GM19239 (cell line): Measurements from ENCODE around the gene BCAP31.
"Not testable (repeated sequence)": the region's sequence is repeated elsewhere in the genome, so short reads cannot be mapped to it uniquely, and the experiment has no call there.

Experiments
- DNase-seq: peaks from one replicate; pipeline ENCODE4 v3.0.0; 2011; ENCODE audit warnings: low spot score; ENCODE audit not compliant: insufficient read length
- FAIRE-seq: peaks from 2 replicates; lab custom pipeline; 2011; peaks lifted over from hg19 to GRCh38; lab: Jason Lieb, UNC

Gene BCAP31

DNA sequence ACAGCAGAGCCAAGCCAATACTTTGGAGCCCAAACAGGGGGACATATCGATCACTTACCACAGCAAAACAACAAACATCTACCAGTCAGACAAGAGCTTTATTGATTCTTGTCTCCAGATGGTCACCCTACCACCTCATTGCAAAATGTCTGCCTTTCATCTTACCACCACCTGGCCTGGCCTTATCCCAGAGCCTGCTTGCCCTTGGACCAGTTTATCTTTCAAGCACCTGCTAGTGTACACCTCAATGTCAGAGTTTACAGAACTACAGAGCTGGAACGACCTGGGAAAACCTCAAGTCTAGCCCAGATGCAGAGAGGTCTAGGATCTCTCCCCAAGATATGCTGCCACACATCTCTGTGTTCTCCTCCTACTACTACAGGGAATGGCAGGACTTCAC is 4.5 kb downstream of the BCAP31 start:
- no peak for DNase-seq

DNA sequence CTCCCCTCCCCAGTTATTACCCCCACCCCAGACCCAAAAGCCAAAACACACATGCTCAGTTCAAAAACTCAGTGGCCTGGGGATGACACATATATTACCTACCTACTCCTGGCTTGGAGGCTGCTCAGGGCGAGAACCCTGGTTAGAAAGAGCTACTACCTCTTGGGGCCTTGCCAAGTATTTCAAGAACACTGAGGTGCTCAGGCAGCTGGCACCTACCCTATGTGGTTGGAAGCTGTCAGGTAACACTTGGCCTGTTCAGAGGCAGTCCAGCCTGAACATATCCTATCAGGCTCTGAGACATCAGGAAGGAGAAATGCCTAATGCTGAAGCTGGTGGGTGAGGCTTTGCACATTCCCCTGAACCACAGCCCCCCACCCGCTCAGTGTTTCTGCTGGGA is 4.9 kb downstream of the BCAP31 start:
- FAIRE-seq: no peak

More for the DNA sequence above, 4.5 kb downstream of the BCAP31 start:
- no peak for FAIRE-seq

DNA sequence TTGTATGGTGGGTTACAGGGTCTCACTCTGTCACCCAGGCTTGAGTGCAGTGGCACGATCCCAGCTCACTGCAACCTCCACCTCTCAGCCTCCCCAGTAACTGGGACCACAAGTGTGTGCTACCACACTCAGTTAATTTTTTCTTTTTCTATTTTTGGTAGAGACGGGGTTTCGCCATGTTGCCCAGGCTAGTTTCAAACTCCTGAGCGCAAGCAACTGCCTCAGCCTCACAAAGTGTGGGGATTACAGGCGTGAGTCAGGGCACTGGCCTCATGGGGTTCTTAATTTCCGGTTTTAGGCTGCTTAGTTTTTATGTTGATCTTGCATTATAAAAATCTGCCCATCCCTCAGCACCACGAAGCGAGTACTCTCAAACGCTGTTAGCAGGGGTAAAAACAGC is 6.7 kb downstream of the BCAP31 start:
- FAIRE-seq (no peak), DNase-seq (no peak)

More for the DNA sequence above, 4.9 kb downstream of the BCAP31 start:
- no peak for DNase-seq

DNA sequence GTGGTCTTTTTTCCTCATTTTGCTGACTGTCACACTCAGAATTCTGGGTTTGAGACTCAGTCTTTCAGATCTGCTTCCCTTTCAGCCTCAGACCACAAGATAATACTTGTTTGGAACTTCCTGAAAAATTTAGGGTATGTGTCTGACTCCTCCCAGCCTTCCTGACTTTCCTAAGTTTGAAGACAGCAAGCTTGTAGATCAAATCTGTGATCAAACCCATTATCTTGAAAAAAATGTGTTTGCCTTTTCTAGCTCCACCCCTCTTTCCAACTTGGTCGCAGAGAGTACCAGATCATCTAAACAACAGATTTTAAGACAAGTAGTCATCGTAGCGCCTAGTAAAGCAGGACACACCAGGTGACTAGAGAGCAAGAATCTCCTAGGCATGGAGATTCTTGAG is 9.9 kb downstream of the BCAP31 start:
- FAIRE-seq (no peak), DNase-seq (no peak)

DNA sequence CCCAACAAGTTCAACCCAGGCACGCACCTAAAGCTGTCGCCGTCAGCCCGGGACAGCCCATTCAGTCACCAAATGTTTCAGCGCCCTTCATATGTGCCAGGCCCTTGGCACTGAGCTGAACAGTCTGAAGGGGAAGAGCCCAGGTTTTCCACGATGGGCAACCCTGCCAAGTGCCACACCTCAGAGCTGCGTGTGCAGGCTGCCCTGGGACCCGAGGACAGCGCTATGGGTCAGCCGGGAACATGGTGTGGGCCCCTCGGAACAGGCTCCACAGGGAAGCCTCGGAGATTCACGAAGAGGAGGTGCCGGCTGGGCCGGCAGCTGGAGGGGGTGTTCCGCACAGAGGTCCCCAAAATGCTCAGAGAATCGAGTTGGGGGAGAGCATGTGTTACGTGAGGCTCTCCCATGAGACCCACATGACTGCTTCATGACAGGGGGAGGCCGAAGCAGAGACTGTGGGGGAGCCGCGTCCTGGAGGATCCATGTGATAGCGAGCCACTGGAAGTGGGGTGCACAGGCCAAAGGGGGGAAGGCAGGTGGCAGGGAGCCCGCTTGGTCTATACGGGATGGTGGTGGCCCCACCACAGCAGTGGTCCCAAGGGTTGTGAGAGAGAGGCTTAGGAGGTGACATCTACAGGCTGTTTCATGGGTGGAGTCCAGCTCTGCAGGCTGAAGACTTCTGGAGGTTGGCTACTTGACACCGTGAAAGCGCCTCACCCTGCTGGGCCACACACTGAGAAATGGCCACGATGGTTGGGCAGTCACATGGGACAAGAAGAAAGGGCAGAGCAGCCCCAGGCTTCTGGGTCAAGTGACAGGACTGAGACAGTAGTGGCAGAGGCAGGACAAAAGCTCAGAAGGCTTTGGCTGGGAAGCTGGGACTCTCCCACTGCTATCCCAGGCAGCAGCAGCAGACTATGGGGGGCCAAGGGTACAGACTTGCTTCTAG is 14.2 kb downstream of the BCAP31 start:
- FAIRE-seq: no peak
- no peak for DNase-seq

DNA sequence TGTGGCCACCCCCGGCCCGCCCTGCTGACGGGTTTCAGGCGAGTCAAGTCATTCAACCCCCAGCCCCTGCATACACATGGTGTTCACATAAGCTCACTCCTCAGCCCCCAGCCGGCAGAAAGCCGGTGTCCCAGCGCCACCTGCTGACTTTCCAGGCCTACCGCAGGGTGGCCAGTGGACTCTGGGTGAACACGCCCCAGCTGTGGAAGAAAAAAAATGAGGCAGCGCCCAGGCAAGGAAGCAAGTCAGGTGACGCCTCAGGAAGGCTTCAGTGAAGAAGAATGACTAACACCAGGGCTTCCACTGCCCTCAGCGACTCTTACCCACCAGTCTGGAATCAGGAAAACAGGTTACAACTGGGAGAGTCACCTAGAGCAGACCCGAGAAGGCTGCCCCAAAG is 15.8 kb downstream of the BCAP31 start:
- DNase-seq (no peak), FAIRE-seq (no peak)

DNA sequence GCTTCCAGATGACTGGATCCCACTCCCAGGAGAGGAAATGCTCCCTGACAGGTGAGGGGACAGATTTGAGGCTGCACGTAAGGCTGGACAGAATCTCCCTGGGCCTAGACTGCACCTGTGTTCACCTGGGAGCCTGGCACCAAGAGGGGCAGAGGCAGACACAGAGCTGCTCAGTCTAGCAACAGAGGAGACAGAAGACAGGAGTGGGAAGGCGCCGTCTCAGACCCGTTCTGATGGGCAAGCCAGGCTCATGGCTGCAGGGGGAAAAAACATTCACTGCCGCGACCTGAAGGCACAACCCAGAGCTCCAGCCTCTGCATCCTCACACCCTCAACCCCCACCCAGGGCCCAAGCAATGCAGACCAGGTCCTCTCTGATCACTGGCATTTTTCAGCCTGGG is 16.8 kb downstream of the BCAP31 start:
- DNase-seq (no peak), FAIRE-seq (no peak)

DNA sequence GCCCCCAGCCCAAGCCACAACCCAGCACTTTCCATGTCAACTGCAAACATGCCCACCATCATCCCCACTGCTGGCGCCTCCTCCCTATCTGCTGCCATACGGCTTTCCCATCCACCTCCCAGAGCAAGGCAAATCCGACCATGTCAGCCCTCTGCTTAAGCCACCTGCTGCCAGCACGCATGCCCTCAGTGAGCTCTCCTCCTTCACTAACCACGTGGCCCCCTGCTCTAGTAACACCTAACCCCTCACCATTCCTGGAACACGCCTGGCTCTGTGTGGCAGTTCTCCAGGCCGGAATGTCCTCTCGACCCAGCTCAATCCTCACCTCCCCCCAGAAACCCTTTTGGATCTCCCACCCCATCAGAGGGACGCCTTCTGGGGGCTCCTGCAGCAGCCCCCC is 17.4 kb downstream of the BCAP31 start:
- no peak for DNase-seq
- FAIRE-seq: no peak

DNA sequence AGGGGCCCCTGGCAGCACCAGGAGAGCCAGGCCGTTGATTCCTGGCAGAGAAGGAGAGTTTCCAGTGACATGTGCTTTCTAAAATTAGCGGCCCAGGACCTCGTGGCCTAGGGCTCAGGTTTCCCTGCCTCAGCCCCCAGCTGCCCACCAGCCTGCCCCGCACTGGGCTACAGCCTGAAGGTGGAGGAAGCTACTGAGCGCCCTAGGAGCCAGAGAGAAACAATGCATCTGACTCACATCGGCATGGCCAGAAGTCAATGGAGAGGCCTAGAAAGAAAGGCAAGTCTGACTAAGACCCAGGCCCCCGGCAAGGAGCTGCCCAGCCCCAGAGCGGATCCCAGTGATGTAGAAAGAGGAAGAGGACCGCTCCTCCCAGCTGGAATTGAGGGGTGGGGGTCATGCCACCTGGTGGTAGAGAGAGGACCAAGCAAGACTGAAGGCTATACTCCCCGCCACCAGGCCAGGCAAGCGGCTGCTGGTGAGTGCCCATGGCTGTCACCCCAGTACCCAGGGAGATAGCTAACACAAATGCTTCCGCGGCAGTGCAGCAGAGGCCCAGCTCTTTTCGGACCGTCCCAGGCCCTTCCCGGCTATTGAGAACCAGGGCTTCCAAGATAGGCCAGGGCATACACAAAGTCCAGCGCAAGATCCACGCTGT is 18.7 kb downstream of the BCAP31 start:
- not testable (repeated sequence) for FAIRE-seq, DNase-seq

DNA sequence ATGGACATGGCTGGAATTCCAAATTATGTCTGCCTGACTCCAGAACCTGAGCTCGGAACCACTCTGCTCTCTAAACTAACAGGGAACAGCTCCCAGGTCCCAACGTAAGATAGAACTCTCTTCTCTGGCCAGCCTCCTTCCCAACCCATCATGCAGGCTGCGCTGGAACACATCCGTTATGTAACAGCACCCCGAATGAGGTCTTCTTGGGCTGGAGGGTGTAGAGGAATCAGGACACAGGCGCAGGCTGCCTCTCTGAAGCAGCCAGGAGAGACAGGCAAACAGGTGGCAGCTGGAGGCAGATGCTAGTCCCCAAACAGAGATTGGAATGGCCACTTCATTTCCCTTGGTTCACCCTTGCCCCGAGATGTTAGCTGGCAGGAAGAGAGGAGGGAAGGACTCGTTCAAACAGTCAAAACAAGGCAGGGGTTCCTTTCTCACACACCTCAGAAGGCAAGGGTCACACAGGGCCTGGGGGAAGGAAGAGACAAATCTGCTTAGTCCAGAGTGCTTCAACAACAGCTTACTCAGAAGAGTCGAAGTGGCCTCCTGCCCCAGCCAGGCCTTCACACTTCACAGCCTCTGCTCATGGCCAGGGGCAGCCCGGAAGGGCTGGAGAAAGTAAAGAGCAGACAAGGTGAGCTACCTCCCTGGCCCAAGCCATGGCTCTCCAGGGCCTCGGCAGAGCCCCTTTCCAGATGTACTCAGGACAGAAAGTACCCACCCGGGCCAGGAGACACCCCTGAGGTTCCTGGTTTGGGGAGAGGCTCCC is 19.4 kb downstream of the BCAP31 start:
- FAIRE-seq: not testable (repeated sequence)

DNA sequence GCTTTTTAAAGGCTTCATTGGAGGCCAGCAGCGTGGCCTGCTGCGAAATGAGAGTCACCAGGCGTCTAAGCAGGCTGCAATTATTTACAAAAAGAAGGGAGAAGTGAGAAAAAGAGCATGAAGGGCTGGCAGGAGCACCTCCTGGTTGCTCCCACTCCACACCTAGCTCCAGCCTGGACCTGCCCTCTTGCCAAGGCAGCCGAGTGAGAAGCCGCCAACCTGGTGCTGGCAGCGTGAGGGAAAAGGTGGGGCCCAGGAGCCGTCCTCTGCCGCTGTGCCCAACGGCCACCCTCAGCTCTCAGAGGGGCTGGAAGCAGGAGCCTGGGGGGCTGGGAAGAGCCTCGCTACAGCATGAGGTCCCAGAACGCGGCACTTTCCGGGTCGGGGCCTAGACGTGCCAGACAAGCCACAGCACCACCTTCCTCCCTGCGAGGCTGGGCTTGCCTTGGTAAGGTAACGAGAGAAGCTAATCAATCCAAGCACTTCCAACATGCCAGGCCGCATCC is 20.1 kb downstream of the BCAP31 start:
- no peak for FAIRE-seq
- DNase-seq: no peak

More for the DNA sequence above, 19.4 kb downstream of the BCAP31 start:
- not testable (repeated sequence) for DNase-seq

DNA sequence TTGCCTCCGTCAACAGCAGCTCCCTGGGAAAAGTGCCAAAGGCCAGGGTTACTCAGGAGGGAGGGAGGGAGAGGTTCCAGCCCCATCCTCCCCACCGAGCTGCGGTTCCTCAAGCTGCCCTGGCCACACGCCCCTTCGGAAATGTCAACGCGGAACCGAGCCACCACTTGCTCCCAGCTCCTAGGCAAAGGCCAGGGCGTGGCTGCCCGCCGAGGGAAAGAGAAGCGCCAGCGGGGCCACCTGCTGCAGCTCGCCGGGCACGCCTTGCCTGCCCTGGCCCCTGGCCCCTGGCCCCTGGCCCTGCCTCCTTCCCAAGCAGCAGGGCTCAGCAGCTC is 21.2 kb downstream of the BCAP31 start:
- no peak for FAIRE-seq
- DNase-seq: no peak

DNA sequence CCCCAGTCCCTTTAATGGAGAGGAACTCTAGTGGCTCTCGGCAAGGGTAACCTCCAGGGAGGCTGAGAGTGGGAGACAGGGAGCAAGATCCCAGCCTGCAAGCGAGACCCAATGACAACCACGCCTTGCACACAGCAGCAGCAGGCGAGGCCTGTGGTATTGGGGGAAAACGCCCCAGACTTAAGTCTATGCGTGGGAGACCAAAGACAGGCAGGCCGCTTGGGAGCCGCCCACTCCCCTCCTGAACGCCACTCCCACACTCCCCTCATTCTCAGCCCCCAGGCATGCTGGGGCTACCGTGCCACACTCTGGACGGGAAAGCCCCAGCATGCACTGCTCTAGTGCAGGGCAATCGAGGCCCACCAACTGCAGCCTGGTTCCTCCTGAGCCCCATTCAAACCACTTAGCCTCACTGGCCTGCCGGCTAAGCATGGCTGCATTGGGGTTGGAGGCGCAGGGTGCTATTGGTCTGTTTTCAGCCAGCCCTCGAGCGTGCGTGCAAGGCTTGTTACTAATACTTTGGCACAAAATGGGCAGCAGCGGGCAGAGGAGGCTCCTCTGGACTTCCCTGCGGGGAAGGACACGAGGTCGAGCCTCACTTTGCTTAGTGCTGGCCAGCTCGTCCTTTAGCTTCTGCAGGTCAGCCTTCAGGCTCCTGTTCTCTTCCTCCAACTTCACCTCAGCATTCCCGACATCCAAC is 21.7 kb downstream of the BCAP31 start:
- DNase-seq (no peak), FAIRE-seq (no peak)

DNA sequence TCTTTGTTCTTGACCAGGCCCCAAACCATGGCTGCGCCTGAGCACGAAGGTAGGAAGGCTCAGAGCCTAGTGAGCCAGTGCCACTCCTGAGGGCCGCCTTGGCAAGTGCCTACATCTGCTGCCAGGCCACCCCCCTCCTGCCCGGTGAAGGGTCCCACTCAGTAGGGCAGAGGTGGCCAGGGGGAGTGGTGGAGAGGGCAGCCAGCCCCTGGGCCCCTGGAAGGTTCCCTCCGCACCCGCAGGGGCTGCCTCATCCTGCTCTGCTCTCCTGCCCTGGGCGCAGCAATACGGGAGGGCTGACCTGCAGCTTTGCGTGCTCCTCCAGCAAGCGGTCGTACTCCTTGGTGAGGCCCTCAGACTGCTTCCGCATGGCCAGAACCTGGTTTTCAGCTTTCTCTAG is 22.5 kb downstream of the BCAP31 start:
- DNase-seq (no peak), FAIRE-seq (peak; percentile 18)

DNA sequence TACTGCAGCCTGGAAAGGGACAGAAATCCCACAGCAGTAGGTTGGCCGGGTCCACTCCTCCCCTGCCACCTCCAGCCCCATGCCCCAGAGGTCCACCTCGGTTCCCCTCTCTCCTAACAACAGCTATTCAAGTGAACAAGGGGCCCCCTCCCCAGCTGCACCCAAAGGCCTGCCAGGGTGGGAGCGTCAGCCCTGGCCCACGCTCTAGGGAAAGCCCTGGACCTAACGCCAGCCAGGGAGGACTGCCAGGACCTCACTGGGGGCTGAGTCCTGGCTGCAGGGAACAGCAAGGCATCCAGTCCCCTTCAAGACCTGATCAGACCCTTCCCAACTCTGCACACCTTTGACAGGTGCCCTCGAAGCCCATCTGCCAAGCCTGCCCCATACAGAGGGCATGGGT is 23.2 kb downstream of the BCAP31 start:
- FAIRE-seq (no peak), DNase-seq (no peak)

DNA sequence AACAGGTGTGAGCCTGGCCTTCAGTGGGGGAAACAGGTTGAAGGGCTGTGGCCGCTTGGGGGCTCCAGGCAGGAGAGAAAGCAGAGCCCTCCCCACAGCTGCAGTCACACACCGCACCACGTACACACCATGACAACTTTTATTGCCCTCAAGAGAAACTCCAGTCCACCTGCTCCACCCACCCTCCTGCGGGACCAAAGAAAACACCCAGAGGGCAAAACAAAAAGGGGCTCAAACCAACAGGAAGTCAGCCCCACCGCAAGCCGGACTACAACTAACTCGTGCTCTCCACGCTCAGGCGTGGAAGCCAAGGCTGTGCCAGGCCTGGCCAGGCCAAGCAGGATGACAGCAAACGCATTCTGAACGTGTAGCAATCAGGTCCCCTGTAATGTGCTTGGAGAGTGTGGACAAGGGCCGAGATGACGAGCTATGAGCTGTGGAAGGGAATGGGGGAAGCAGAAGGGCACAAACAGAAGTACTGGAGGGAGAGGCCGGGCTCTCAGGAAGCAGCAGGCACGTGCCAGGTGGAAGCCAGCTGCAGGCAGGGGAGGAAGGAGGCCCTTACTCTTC is 23.7 kb downstream of the BCAP31 start:
- no peak for FAIRE-seq
- no peak for DNase-seq

DNA sequence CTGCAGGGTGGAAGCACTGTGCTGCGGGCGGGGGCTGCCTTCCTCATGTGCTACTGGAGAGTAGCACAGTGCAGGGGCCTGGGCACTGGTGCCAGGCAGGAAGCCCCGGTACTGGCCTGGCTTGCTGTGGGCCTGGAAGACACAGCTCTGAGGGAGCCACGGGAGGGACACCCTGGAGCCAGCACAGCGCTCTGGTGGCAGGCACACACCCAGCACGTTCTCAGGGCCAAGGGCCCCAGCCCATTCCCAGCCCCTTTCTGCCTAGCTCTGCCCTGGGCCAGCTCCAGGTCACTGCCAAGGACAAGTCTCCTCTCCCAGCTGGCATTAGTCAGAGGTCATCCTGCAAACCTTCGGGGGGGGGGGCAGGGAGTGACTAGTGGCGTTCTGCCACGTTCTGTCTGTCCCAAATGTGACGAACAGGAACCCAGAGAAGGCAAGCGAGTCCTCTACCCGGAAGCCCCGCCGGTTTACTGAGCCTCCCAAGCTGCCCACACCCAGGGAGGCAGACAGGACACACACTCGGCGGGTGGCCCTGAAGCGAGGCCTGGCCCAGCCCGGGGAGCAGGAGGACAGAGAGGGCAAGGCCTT is 24.3 kb downstream of the BCAP31 start:
- not testable (repeated sequence) for DNase-seq, FAIRE-seq

DNA sequence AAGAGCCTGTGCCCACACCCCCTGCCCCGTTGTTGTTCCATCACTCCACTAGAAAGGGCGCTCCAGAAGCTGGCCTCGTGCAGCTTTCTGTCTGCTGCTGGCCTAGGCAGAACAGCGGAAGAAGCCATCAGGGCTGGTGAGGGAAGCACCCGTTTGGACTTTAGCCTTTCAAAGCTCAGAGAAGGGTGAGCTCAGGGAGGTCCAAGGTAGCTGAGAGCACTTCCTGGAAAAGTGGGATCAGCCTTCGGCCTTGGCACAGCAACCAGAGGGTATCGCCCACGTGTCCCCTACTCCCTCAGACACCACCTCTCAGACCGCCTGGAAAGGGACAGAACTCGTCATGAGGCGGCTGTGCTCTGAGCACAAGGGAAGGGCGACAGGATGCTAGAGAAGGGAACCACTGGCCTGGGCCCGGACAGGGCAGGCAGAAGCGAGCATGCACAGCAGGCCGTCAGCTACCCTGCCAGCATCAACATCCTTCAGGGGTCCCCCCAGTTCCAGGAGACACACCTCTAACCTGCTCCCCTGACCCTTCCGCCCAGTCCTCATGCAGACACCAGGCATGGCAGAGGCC is 24.9 kb downstream of the BCAP31 start:
- not testable (repeated sequence) for DNase-seq, FAIRE-seq
